IMR-90 (cell line): ENCODE results near the gene ZNF646. TPM values are rescaled to one million over a fixed set of nuclear protein-coding genes. Genes with fewer than 3 reads are reported as not detected.

Experiments used
- ATAC-seq: fragments of 200-7000 bp; cut with Tn5 transposase; 2 replicates; pipeline ENCODE4 v1.9.1; 2020; ENCODE audit warnings: low read depth, mild to moderate bottlenecking, moderate library complexity
- BruUV-seq: library from RNA; stranded (reverse); fragments of 400-500 nt; replicated peaks from 2 replicates; lab custom pipeline; 2021; lab: Mats Ljungman, UMichigan
- CTCF ChIA-PET: fragments of 300-600 bp; formaldehyde crosslinking; extraction: SDS; loops from one replicate; lab custom pipeline; 2021; ENCODE audit warnings: antibody characterized with exemption; lab: Yijun Ruan, JAX
- POLR2A ChIA-PET: fragments of 300-600 bp; sonication (Branson Sonifier 250); formaldehyde crosslinking; loops from one replicate; lab custom pipeline; 2022; ENCODE audit warnings: antibody characterized with exemption; ENCODE audit not compliant: unreplicated experiment; lab: Charles Lee
- DNase-seq: peaks from one replicate; pipeline ENCODE4 v3.0.0; 2013
- H2AFZ ChIP-seq: replicated peaks from 2 replicates; pipeline ENCODE3; 2013; ENCODE audit warnings: low read length, mild to moderate bottlenecking; ENCODE audit not compliant: poor library complexity
- H2AK5ac ChIP-seq: 2 replicates; pipeline ENCODE4 v1.6.1; 2013; ENCODE audit warnings: low read depth, low read length, inconsistent platforms
- H2AK9ac ChIP-seq: replicated peaks from 2 replicates; pipeline ENCODE3; 2013; ENCODE audit warnings: mild to moderate bottlenecking, low read depth, low read length, moderate library complexity; ENCODE audit not compliant: poor library complexity
- H2BK120ac ChIP-seq: 2 replicates; pipeline ENCODE4 v1.6.1; 2013; ENCODE audit warnings: low read depth, low read length, inconsistent platforms
- H2BK15ac ChIP-seq: 3 replicates; pipeline ENCODE4 v1.6.1; 2013; ENCODE audit warnings: low read depth, low read length, inconsistent platforms
- H2BK20ac ChIP-seq: 2 replicates; pipeline ENCODE4 v1.6.1; 2013; ENCODE audit warnings: low read depth, mild to moderate bottlenecking, inconsistent platforms, low read length, moderate library complexity
- H2BK5ac ChIP-seq: 2 replicates; pipeline ENCODE4 v1.6.1; 2013; ENCODE audit warnings: mild to moderate bottlenecking, low read depth, low read length, inconsistent platforms; ENCODE audit not compliant: poor library complexity, severe bottlenecking
- H3K14ac ChIP-seq: replicated peaks from 2 replicates; pipeline ENCODE4 v1.6.1; 2013; ENCODE audit warnings: low read depth, low read length, inconsistent platforms
- H3K18ac ChIP-seq: 2 replicates; pipeline ENCODE4 v1.6.1; 2013; ENCODE audit warnings: low read depth, low read length, control low read depth
- H3K23ac ChIP-seq: 2 replicates; pipeline ENCODE4 v1.6.1; 2013; ENCODE audit warnings: low read depth, low read length, inconsistent platforms
- H3K27ac ChIP-seq: 2 replicates; pipeline ENCODE4 v1.5.1; 2013; ENCODE audit warnings: mild to moderate bottlenecking, control low read depth, low read length; ENCODE audit not compliant: insufficient read depth
- H3K27me3 ChIP-seq: 2 replicates; pipeline ENCODE4 v1.6.1; 2013; ENCODE audit warnings: low read length; ENCODE audit not compliant: control insufficient read depth, insufficient read depth
- H3K36me3 ChIP-seq: 2 replicates; pipeline ENCODE4 v1.6.1; 2013; ENCODE audit warnings: low read length, mixed read lengths; ENCODE audit not compliant: control insufficient read depth, insufficient read depth
- H3K4ac ChIP-seq: 2 replicates; pipeline ENCODE4 v1.6.1; 2013; ENCODE audit warnings: low read depth, low read length, inconsistent platforms
- H3K4me1 ChIP-seq: 2 replicates; pipeline ENCODE4 v1.6.1; 2013; ENCODE audit warnings: low read length, mixed read lengths; ENCODE audit not compliant: control insufficient read depth, insufficient read depth
- H3K4me2 ChIP-seq: 2 replicates; pipeline ENCODE4 v1.6.1; 2013; ENCODE audit warnings: low read depth, mild to moderate bottlenecking, control low read depth, low read length, moderate library complexity
- H3K4me3 ChIP-seq: 2 replicates; pipeline ENCODE4 v1.5.1; 2013; ENCODE audit warnings: low read depth, mild to moderate bottlenecking, control low read depth, low read length, moderate library complexity; ENCODE audit not compliant: insufficient read depth
- H3K56ac ChIP-seq: 2 replicates; pipeline ENCODE4 v1.6.1; 2013; ENCODE audit warnings: low read length, inconsistent platforms; ENCODE audit not compliant: insufficient read depth; ENCODE audit errors: extremely low read depth
- H3K79me1 ChIP-seq, 2 experiments: 2 replicates each; pipeline ENCODE4 v1.6.1; 2013; ENCODE audit warnings: low read length in 2 of 2, inconsistent platforms in 1 of 2, low read depth in 1 of 2
- H3K9ac ChIP-seq: 2 replicates; pipeline ENCODE4 v1.6.1; 2013; ENCODE audit warnings: low read depth, low read length, control low read depth
- H3K9me1 ChIP-seq: 2 replicates; pipeline ENCODE4 v1.6.1; 2013; ENCODE audit warnings: low read length, inconsistent platforms; ENCODE audit not compliant: insufficient read depth
- H3K9me3 ChIP-seq: 2 replicates; pipeline ENCODE4 v1.6.1; 2013; ENCODE audit warnings: low read length; ENCODE audit not compliant: control insufficient read depth, insufficient read depth
- H4K20me1 ChIP-seq: 2 replicates; pipeline ENCODE4 v1.6.1; 2013; ENCODE audit warnings: low read length, inconsistent platforms; ENCODE audit not compliant: insufficient read depth
- H4K5ac ChIP-seq: 2 replicates; pipeline ENCODE4 v1.6.1; 2013; ENCODE audit warnings: mild to moderate bottlenecking, low read depth, low read length, control low read depth
- H4K8ac ChIP-seq, 2 experiments: 2 replicates each; pipeline ENCODE4 v1.6.1; 2013; ENCODE audit warnings: low read depth in 2 of 2, low read length in 2 of 2, control low read depth in 1 of 2, inconsistent platforms in 1 of 2
- H4K91ac ChIP-seq: 2 replicates; pipeline ENCODE4 v1.6.1; 2013; ENCODE audit warnings: low read depth, low read length, inconsistent platforms; ENCODE audit not compliant: insufficient read depth
- BHLHE40 ChIP-seq: fragments of 150-350 bp; IDR thresholded peaks from 2 replicates; pipeline ENCODE4 v1.6.1; 2016; ENCODE audit warnings: mild to moderate bottlenecking, low read depth, low read length
- CHD1 ChIP-seq: IDR thresholded peaks from 2 replicates; pipeline ENCODE4 v1.6.1; 2012; ENCODE audit warnings: low read depth, low read length, improper control_type of control experiment
- FOS ChIP-seq: fragments of 150-350 bp; IDR thresholded peaks from 2 replicates; pipeline ENCODE4 v1.6.1; 2016; ENCODE audit warnings: low read depth, low read length
- MAFK ChIP-seq: IDR thresholded peaks from 2 replicates; pipeline ENCODE4 v1.6.1; 2012; ENCODE audit warnings: low read depth, low read length, improper control_type of control experiment
- MAZ ChIP-seq: IDR thresholded peaks from 2 replicates; pipeline ENCODE4 v1.6.1; 2012; ENCODE audit warnings: low read depth, mild to moderate bottlenecking, low read length, improper control_type of control experiment, moderate library complexity, borderline replicate concordance
- MXI1 ChIP-seq: IDR thresholded peaks from 2 replicates; pipeline ENCODE4 v1.6.1; 2012; ENCODE audit warnings: low read depth, mild to moderate bottlenecking, low read length, moderate library complexity, borderline replicate concordance
- NFE2L2 ChIP-seq: fragments of 150-350 bp; IDR thresholded peaks from 2 replicates; pipeline ENCODE4 v1.6.1; 2016; ENCODE audit warnings: low read depth, mild to moderate bottlenecking, low read length
- POLR2A ChIP-seq: IDR thresholded peaks from 2 replicates; pipeline ENCODE4 v1.6.1; 2012; ENCODE audit warnings: mild to moderate bottlenecking, low read depth, low read length
- RCOR1 ChIP-seq: IDR thresholded peaks from 2 replicates; pipeline ENCODE4 v1.6.1; 2012; ENCODE audit warnings: mild to moderate bottlenecking, low read length, improper control_type of control experiment; ENCODE audit not compliant: insufficient replicate concordance
- RFX5 ChIP-seq: IDR thresholded peaks from 2 replicates; pipeline ENCODE4 v1.8.0; 2012; ENCODE audit warnings: low read depth, mild to moderate bottlenecking, low read length, moderate library complexity
- SMC3 ChIP-seq: fragments of 150-350 bp; IDR thresholded peaks from 2 replicates; pipeline ENCODE4 v1.6.1; 2016; ENCODE audit warnings: low read depth, mild to moderate bottlenecking, antibody characterized with exemption, low read length, moderate library complexity
- USF2 ChIP-seq: fragments of 150-350 bp; IDR thresholded peaks from 2 replicates; pipeline ENCODE4 v1.6.1; 2017; ENCODE audit warnings: mild to moderate bottlenecking, antibody characterized with exemption, low read length, low read depth
- WGBS, 2 experiments: methylation state at CpG; one replicate each; pipeline versions ENCODE4 v1.1.5 to v1.1.7; 2013; ENCODE audit warnings: missing lambda C conversion rate in 2 of 2; ENCODE audit not compliant: insufficient read length in 1 of 2; ENCODE audit errors: extremely low coverage in 2 of 2; 5-methylcytosine and 5-hydroxymethylcytosine counted together
- dilution Hi-C: fragments of 300-500 bp; cut with HindIII; formaldehyde crosslinking; loops from one replicate; pipeline ENCODE4 v1.14.3; 2018; ENCODE audit warnings: low sequenced_read_pairs; ENCODE audit not compliant: unreplicated experiment
- in situ Hi-C: fragments of 300-500 bp; cut with MboI; formaldehyde crosslinking; loops from 3 replicates; pipeline ENCODE4 v1.14.3; 2019; ENCODE audit warnings: low sequenced_read_pairs, inconsistent platforms, mixed read lengths
- intact Hi-C: fragments of 100-400 bp; cut with micrococcal nuclease; formaldehyde crosslinking; loops from 2 replicates; pipeline ENCODE4 v1.10.0; 2022
- polyA plus RNA-seq, 3 experiments: library from polyadenylated mRNA; depleted of rRNA; stranded (reverse); fragments of >200 nt; gene quantifications; 2 replicates each; pipeline ENCODE4 v1.2.3, GENCODE V29; 2012; ENCODE audit warnings: low replicate concordance in 1 of 3
- total RNA-seq: library from RNA; depleted of rRNA; stranded (reverse); fragments of >200 nt; gene quantifications from 2 replicates; pipeline ENCODE4 v1.2.3, GENCODE V29; 2012
- TF ChIP-seq, protein P1 (sequence below): conservative IDR thresholded peaks from 2 replicates; pipeline ENCODE4 v1.5.1; 2012; ENCODE audit warnings: mild to moderate bottlenecking, low read depth, low read length, improper control_type of control experiment
- TF ChIP-seq, protein P2 (sequence below): fragments of 150-350 bp; IDR thresholded peaks from 2 replicates; pipeline ENCODE4 v1.6.1; 2016; ENCODE audit warnings: low read depth, mild to moderate bottlenecking, low read length, moderate library complexity, borderline replicate concordance

ZNF646 gene
- total and polyA plus RNA-seq, 2 of the 4 experiments (the other 2 are of a cell fraction): 4.9 to 6.8 TPM

GRCh38 chr16:31110106-31111034 lies 36.1 kb downstream of the ZNF646 start:
- Histone ChIP-seq H2AFZ (no peak overlapping the region), H3K18ac (no peak overlapping the region), H3K23ac (no peak overlapping the region), H3K9ac (no peak overlapping the region), H3K56ac (no peak overlapping the region), H2BK15ac (no peak overlapping the region), H3K27me3 (no peaks in the 10 kb centered on the region), H3K36me3 (peaks cover 40% of the 10 kb centered on the region), H3K14ac (no peak overlapping the region), H2BK20ac (no peak overlapping the region), H2BK5ac (no peak overlapping the region), H2AK5ac (no peak overlapping the region; the same call in 1 of the 2 replicates), H3K79me1 (peaks cover 18 to 41% of the 10 kb centered on the region in 2 experiments), H3K9me1 (peaks cover 11% of the 10 kb centered on the region; the same call in 1 of the 2 replicates), H4K8ac (no peak overlapping the region), H4K91ac (no peak overlapping the region), H2AK9ac (peak overlapping the region; percentile 5), H3K4me1 (peaks cover 5% of the 10 kb centered on the region), H2BK120ac (no peak overlapping the region), H3K4me3 (no peak overlapping the region), H3K4me2 (no peak overlapping the region), H3K4ac (no peak overlapping the region), H3K27ac (no peak overlapping the region), H3K9me3 (no peaks in the 10 kb centered on the region), H4K5ac (no peak overlapping the region), H4K20me1 (no peaks in the 10 kb centered on the region; the same call in 1 of the 2 replicates)
- no TSS peak for BruUV-seq
- in situ Hi-C loops: no loop called here
- CTCF ChIA-PET: no interaction called here
- ATAC-seq (no peak), DNase-seq (no peak)
- dilution Hi-C loops: no loop called here
- WGBS, 2 experiments: 99% methylated on average over 13 of the region's 26 CpGs; no CpG with 5 or more reads in 1 of the 2 experiments
- intact Hi-C loops: no loop called here
- POLR2A ChIA-PET: no interaction called here
- TF ChIP-seq MXI1 (no peak), FOS (no peak), RFX5 (no peak), MAFK (no peak), MAZ (no peak), BHLHE40 (no peak), CHD1 (no peak), RCOR1 (no peak), SMC3 (no peak), NFE2L2 (no peak), POLR2A (no peak), USF2 (no peak)
- TF ChIP-seq, protein P1, sequence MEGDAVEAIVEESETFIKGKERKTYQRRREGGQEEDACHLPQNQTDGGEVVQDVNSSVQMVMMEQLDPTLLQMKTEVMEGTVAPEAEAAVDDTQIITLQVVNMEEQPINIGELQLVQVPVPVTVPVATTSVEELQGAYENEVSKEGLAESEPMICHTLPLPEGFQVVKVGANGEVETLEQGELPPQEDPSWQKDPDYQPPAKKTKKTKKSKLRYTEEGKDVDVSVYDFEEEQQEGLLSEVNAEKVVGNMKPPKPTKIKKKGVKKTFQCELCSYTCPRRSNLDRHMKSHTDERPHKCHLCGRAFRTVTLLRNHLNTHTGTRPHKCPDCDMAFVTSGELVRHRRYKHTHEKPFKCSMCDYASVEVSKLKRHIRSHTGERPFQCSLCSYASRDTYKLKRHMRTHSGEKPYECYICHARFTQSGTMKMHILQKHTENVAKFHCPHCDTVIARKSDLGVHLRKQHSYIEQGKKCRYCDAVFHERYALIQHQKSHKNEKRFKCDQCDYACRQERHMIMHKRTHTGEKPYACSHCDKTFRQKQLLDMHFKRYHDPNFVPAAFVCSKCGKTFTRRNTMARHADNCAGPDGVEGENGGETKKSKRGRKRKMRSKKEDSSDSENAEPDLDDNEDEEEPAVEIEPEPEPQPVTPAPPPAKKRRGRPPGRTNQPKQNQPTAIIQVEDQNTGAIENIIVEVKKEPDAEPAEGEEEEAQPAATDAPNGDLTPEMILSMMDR: no peak
- TF ChIP-seq, protein P2, sequence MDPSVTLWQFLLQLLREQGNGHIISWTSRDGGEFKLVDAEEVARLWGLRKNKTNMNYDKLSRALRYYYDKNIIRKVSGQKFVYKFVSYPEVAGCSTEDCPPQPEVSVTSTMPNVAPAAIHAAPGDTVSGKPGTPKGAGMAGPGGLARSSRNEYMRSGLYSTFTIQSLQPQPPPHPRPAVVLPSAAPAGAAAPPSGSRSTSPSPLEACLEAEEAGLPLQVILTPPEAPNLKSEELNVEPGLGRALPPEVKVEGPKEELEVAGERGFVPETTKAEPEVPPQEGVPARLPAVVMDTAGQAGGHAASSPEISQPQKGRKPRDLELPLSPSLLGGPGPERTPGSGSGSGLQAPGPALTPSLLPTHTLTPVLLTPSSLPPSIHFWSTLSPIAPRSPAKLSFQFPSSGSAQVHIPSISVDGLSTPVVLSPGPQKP: no peak
